Astrocyte of the spinal cord (primary cell): ENCODE data around the gene CPA2.
A peak's percentile ranks its signal among the peaks of the same experiment; 100 is the strongest.

Source experiments
- DNase-seq: peaks from one replicate; pipeline ENCODE4 v3.0.0; 2011; ENCODE audit warnings: low read depth, low spot score
- H3K4me3 ChIP-seq: 2 replicates; pipeline ENCODE4 v1.5.1; 2011; ENCODE audit warnings: low read depth, mild to moderate bottlenecking, low read length, moderate library complexity
- CTCF ChIP-seq: IDR thresholded peaks from 2 replicates; pipeline ENCODE4 v1.5.1; 2012; ENCODE audit warnings: low read depth, mild to moderate bottlenecking, low read length, inconsistent platforms
- in situ Hi-C: cut with HindIII; loops from 2 replicates; pipeline ENCODE4 v1.10.0; 2017; ENCODE audit warnings: low sequenced_read_pairs

The CPA2 gene

GRCh38 chr7:130292682-130293257 lies 26.1 kb downstream of the CPA2 start, which contains the start of gene CPA4:
CPA4 (plus strand) TSS chr7:130293161; CDS start chr7:130293181, 20 bp downstream.
- in situ Hi-C loops = no loop called here
- H3K4me3 ChIP-seq = peak within 1 kb of the TSS; percentile 21

GRCh38 chr7:130293521-130293920 lies 26.9 kb downstream of the CPA2 start:
- TF ChIP-seq CTCF = no peak
- H3K4me3 ChIP-seq = peak overlapping the region; percentile 21
- in situ Hi-C loops = no loop called here

More at GRCh38 chr7:130292682-130293257, 26.1 kb downstream of the CPA2 start, which contains the start of gene CPA4:
- DNase-seq = peak; percentile 98
- no peak for TF ChIP-seq CTCF

GRCh38 chr7:130294314-130294713 lies 27.7 kb downstream of the CPA2 start:
- DNase-seq = peak; percentile 41
- no peak overlapping the region for H3K4me3 ChIP-seq
- in situ Hi-C loops = no loop called here
- no peak for TF ChIP-seq CTCF

More at GRCh38 chr7:130293521-130293920, 26.9 kb downstream of the CPA2 start:
- DNase-seq = no peak

GRCh38 chr7:130296221-130296951 lies 29.7 kb downstream of the CPA2 start:
- H3K4me3 ChIP-seq = no peak overlapping the region
- no peak for TF ChIP-seq CTCF
- in situ Hi-C loops = no loop called here
- DNase-seq = no peak

- no peak for DNase-seq
Observed at GRCh38 chr7:130297628-130298543, 31.2 kb downstream of the CPA2 start.

More at GRCh38 chr7:130297628-130298543, 31.2 kb downstream of the CPA2 start:
- in situ Hi-C loops = no loop called here
- no peak overlapping the region for H3K4me3 ChIP-seq
- no peak for TF ChIP-seq CTCF
